AG09319 (cell line): ENCODE data around the gene PSORS1C1.
"Not testable (repeated sequence)": the region's sequence is repeated elsewhere in the genome, so short reads cannot be mapped to it uniquely, and the experiment has no call there.

ENCODE experiments used
- DNase-seq: peaks from one replicate; pipeline ENCODE4 v3.0.0-alpha.2; 2010; ENCODE audit warnings: low read depth; ENCODE audit errors: extremely low read depth
- TF ChIP-seq, protein P1 (sequence below): IDR thresholded peaks from 2 replicates; pipeline ENCODE4 v1.5.1; 2011; ENCODE audit warnings: low read depth, mild to moderate bottlenecking, inconsistent platforms, low read length, moderate library complexity

PSORS1C1 gene

DNA sequence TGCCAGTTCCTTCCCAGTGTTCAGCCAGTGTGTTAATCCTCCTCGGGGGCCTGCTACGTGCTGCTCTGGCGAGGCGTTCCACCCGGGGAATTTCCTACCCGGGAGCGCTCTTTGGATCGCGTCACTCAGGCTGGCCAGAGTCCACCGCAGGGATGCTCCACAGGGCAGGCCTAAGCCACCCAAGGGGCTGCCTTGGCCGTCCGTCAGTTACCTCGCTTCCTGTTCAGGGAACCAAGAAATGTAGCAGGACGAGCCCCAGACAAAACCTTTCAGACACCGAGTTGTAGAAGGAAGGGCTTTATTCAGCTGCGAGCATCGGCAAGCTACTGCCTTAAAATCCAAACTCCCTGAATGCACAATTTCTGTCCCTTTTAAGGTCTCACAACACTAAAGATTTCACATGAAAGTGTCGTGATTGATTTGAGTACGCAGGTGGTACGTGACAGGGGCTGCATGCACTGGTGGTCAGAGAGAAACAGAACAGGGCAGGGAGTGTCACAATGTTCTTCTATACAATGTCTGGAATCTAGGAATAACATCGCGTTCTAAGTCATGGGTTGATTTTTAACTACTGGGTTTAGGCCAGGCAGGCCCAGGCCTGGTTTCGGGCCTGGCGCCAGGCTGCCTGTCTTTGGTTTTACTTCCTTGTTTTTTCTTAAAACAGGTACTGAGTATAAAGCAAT lies 71.6 kb downstream of the PSORS1C1 start:
- TF ChIP-seq, protein P1, sequence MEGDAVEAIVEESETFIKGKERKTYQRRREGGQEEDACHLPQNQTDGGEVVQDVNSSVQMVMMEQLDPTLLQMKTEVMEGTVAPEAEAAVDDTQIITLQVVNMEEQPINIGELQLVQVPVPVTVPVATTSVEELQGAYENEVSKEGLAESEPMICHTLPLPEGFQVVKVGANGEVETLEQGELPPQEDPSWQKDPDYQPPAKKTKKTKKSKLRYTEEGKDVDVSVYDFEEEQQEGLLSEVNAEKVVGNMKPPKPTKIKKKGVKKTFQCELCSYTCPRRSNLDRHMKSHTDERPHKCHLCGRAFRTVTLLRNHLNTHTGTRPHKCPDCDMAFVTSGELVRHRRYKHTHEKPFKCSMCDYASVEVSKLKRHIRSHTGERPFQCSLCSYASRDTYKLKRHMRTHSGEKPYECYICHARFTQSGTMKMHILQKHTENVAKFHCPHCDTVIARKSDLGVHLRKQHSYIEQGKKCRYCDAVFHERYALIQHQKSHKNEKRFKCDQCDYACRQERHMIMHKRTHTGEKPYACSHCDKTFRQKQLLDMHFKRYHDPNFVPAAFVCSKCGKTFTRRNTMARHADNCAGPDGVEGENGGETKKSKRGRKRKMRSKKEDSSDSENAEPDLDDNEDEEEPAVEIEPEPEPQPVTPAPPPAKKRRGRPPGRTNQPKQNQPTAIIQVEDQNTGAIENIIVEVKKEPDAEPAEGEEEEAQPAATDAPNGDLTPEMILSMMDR = no peak
- DNase-seq = no peak

DNA sequence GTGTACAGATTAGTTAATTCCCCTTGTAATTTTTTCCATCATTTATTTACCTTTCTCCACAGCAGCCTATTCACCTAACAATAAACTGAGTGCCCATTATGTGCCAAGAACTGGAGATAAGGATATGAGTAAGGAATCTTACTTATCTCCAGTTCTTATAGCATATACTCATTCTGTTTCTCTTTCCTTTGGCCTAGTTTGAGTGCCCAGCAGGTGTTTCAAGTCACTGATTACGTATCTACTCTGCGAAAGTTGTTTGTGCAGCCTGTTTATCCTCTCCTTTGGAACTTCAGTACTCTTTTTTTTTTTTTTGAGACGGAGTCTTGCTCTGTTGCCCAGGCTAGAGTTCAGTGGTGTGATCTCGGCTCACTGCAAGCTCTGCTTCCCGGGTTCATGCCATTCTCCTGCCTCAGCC lies 73.2 kb downstream of the PSORS1C1 start:
- TF ChIP-seq, protein P1 = no peak
- no peak for DNase-seq

DNA sequence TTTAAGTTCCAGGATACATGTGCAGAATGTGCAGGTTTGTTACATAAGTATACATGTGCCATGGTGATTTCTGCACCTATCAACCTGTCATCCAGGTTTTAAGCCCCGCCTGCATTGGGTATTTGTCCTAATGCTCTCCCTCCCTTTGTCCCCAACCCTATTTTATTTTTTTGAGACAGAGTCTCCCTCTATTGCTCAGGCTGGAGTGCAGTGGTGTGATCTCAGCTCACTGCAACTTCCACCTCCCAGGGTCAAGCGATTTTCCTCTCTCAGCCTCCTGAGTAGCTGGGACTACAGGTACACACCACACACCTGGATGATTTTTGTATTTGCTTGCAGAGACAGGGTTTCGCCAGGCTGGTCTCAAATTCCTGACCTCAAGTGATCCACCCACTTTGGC lies 74.6 kb downstream of the PSORS1C1 start:
- not testable (repeated sequence) for DNase-seq
